ENCODE results near the gene BEAN1.
"Not testable (repeated sequence)": the region's sequence is repeated elsewhere in the genome, so short reads cannot be mapped to it uniquely, and the experiment has no call there.

The BEAN1 gene

GRCh38 chr16:66451548-66451947, 24.5 kb downstream of the BEAN1 start:
- Histone ChIP-seq H2AFZ (no peak overlapping the region), H3K27me3 (ENCODE audit: control insufficient read depth, insufficient read depth, low read length) (no peaks in the 10 kb centered on the region), H3K79me2 (no peaks in the 10 kb centered on the region), H3K4me2 (ENCODE audit: low read length) (no peak overlapping the region), H3K27ac (no peak overlapping the region), H3K4me3 (ENCODE audit: low read depth, low read length) (no peak overlapping the region), H3K9me3 (ENCODE audit: control insufficient read depth, low read length) (no peaks in the 10 kb centered on the region), H3K36me3 (ENCODE audit: control insufficient read depth, insufficient read depth, low read length) (no peaks in the 10 kb centered on the region), H3K9ac (no peak overlapping the region), H3K4me1 (no peaks in the 10 kb centered on the region)
- no peak for TF ChIP-seq CTCF (IDR thresholded peaks at IDR 0.05)

GRCh38 chr16:66453230-66453629, 26.1 kb downstream of the BEAN1 start:
- not testable (repeated sequence) for H3K4me2 ChIP-seq (ENCODE audit: low read length)

GRCh38 chr16:66454751-66455150, 27.7 kb downstream of the BEAN1 start:
- H2AFZ ChIP-seq = no peak overlapping the region
- no peaks in the 10 kb centered on the region for H3K9me3 ChIP-seq (ENCODE audit: control insufficient read depth, low read length)
- H3K4me1 ChIP-seq = no peaks in the 10 kb centered on the region
- no peak overlapping the region for H3K4me2 ChIP-seq (ENCODE audit: low read length)
- no peaks in the 10 kb centered on the region for H3K36me3 ChIP-seq (ENCODE audit: control insufficient read depth, insufficient read depth, low read length)
- no peaks in the 10 kb centered on the region for H3K79me2 ChIP-seq
- no peak for TF ChIP-seq CTCF (IDR thresholded peaks at IDR 0.05)
- no peak overlapping the region for H3K4me3 ChIP-seq (ENCODE audit: low read depth, low read length)
- no peak overlapping the region for H3K27ac ChIP-seq
- no peaks in the 10 kb centered on the region for H3K27me3 ChIP-seq (ENCODE audit: control insufficient read depth, insufficient read depth, low read length)
- H3K9ac ChIP-seq = no peak overlapping the region

More at GRCh38 chr16:66453230-66453629, 26.1 kb downstream of the BEAN1 start:
- not testable (repeated sequence) for H3K4me3 ChIP-seq (ENCODE audit: low read depth, low read length); H3K4me1 ChIP-seq; H3K27ac ChIP-seq; H3K36me3 ChIP-seq (ENCODE audit: control insufficient read depth, insufficient read depth, low read length); H3K79me2 ChIP-seq; H3K27me3 ChIP-seq (ENCODE audit: control insufficient read depth, insufficient read depth, low read length); H3K9me3 ChIP-seq (ENCODE audit: control insufficient read depth, low read length); H2AFZ ChIP-seq; H3K9ac ChIP-seq

GRCh38 chr16:66455970-66456369, 28.9 kb downstream of the BEAN1 start:
- no peak overlapping the region for H3K4me3 ChIP-seq (ENCODE audit: low read depth, low read length)
- no peak for TF ChIP-seq CTCF (IDR thresholded peaks at IDR 0.05)
- H3K27me3 ChIP-seq (ENCODE audit: control insufficient read depth, insufficient read depth, low read length) = no peaks in the 10 kb centered on the region
- H3K36me3 ChIP-seq (ENCODE audit: control insufficient read depth, insufficient read depth, low read length) = no peaks in the 10 kb centered on the region
- H3K4me1 ChIP-seq = no peaks in the 10 kb centered on the region
- no peaks in the 10 kb centered on the region for H3K79me2 ChIP-seq
- no peak overlapping the region for H2AFZ ChIP-seq
- no peak overlapping the region for H3K4me2 ChIP-seq (ENCODE audit: low read length)
- no peaks in the 10 kb centered on the region for H3K9me3 ChIP-seq (ENCODE audit: control insufficient read depth, low read length)
- H3K9ac ChIP-seq = no peak overlapping the region
- no peak overlapping the region for H3K27ac ChIP-seq

- Histone ChIP-seq H3K4me1 (no peaks in the 10 kb centered on the region), H3K4me3 (ENCODE audit: low read depth, low read length) (no peak overlapping the region), H3K79me2 (no peaks in the 10 kb centered on the region), H3K9ac (no peak overlapping the region), H3K4me2 (ENCODE audit: low read length) (no peak overlapping the region), H2AFZ (no peak overlapping the region), H3K9me3 (ENCODE audit: control insufficient read depth, low read length) (no peaks in the 10 kb centered on the region), H3K27me3 (ENCODE audit: control insufficient read depth, insufficient read depth, low read length) (no peaks in the 10 kb centered on the region), H3K27ac (no peak overlapping the region), H3K36me3 (ENCODE audit: control insufficient read depth, insufficient read depth, low read length) (no peaks in the 10 kb centered on the region)
- TF ChIP-seq CTCF (IDR thresholded peaks at IDR 0.05) = no peak
Measured at GRCh38 chr16:66457888-66458287, 30.8 kb downstream of the BEAN1 start.
